ENCODE data around the gene PTX4. TPM values are rescaled to one million over a fixed set of nuclear protein-coding genes. Genes with fewer than 3 reads are reported as not detected.

PTX4 gene
- total RNA-seq, 1 experiment from 2014 or later: not detected

GRCh38 chr16:1508494-1509187 is 19.9 kb upstream of the PTX4 start:
- Histone ChIP-seq H2BK12ac (ENCODE audit: insufficient read length, low read depth, low read length) (no peak overlapping the region), H3K4ac (ENCODE audit: low read depth, low read length) (no peak overlapping the region), H3K79me2 (ENCODE audit: insufficient read depth, low read length) (no peaks in the 10 kb centered on the region), H3K27me3 (ENCODE audit: insufficient read depth, low read length) (no peaks in the 10 kb centered on the region), H3K23ac (ENCODE audit: insufficient read length, low read depth, low read length) (no peak overlapping the region), H2AK5ac (ENCODE audit: insufficient read length, low read length) (no peak overlapping the region), H4K5ac (ENCODE audit: insufficient read length, low read depth, low read length) (no peak overlapping the region), H2BK120ac (ENCODE audit: low read depth, low read length, poor library complexity, severe bottlenecking) (no peak overlapping the region), H3K56ac (ENCODE audit: insufficient read length, low read depth, low read length) (no peak overlapping the region), H4K20me1 (ENCODE audit: control insufficient read depth, insufficient read depth, insufficient read length) (no peaks in the 10 kb centered on the region), H3K14ac (ENCODE audit: insufficient read depth, low read length) (no peak overlapping the region), H2BK15ac (ENCODE audit: low read depth, low read length) (no peak overlapping the region), H4K91ac (ENCODE audit: insufficient read length, low read depth, low read length) (no peak overlapping the region), H3K4me1 (ENCODE audit: insufficient read depth, low read length) (no peaks in the 10 kb centered on the region), H4K8ac (replicated peaks; ENCODE audit: insufficient read length, low read depth, low read length) (no peak overlapping the region), H2BK20ac (ENCODE audit: low read depth, low read length, poor library complexity, severe bottlenecking) (no peak overlapping the region), H2BK5ac (ENCODE audit: insufficient read length, low read length) (no peak overlapping the region), H3K23me2 (ENCODE audit: insufficient read length, low read depth, low read length, poor library complexity, severe bottlenecking) (no peaks in the 10 kb centered on the region), H3K79me1 (ENCODE audit: insufficient read depth, low read depth, low read length, poor library complexity, severe bottlenecking) (no peaks in the 10 kb centered on the region), H3K18ac (ENCODE audit: insufficient read length, low read depth, low read length) (no peak overlapping the region), H2AFZ (ENCODE audit: low read length) (no peak overlapping the region), H3K9me3 (ENCODE audit: control insufficient read depth, low read depth, low read length) (no peaks in the 10 kb centered on the region), H3K9ac (ENCODE audit: extremely low read depth, insufficient read length, low read length) (no peak overlapping the region), H3T11ph (ENCODE audit: low read length) (no peak overlapping the region), H3K27ac (ENCODE audit: insufficient read length, low read depth, low read length) (no peak overlapping the region), H3K4me2 (ENCODE audit: insufficient read depth, insufficient read length, low read length) (no peak overlapping the region)
- Mint-ChIP-seq H3K27me3 (ENCODE audit: low read depth) (no peaks in the 10 kb centered on the region; the same call in 1 of the 2 replicates), H3K4me3 (no peak overlapping the region), H3K36me3 (ENCODE audit: insufficient read depth in 1 of 3, low read depth in 3 of 3) (peaks cover 7 to 43% (median 34%) of the 10 kb centered on the region in 3 experiments; a peak in 6 of 7 replicates), H3K9me3 (peaks cover 0 to 3% of the 10 kb centered on the region in 2 experiments; a peak in 1 of 5 replicates), H3K4me1 (no peaks in the 10 kb centered on the region), H3K27ac (no peak overlapping the region)
- DNase-seq: no peak
- TF ChIP-seq CTCF (conservative IDR thresholded peaks at IDR 0.05): no peak
- WGBS (ENCODE audit: extremely low coverage, insufficient read length, low lambda C conversion rate): no CpG with 5 or more reads among the region's 24 CpGs

Measured in H9 (cell line).